OCI-LY7 (cell line): Measurements from ENCODE around the gene COPS7B.

Experiments
- CTCF ChIP-seq: fragments of 200-600 bp; sonication (generic); conservative IDR thresholded peaks from 2 replicates; pipeline ENCODE4 v1.5.1; 2014; ENCODE audit warnings: mild to moderate bottlenecking, antibody characterized with exemption, low read length, moderate library complexity, mixed read lengths
- EZH2phosphoT487 ChIP-seq: fragments of 200-600 bp; sonication (generic); IDR thresholded peaks from 2 replicates; pipeline ENCODE4 v1.6.1; 2018; ENCODE audit warnings: low read depth, borderline replicate concordance, mild to moderate bottlenecking, mixed run types, antibody characterized with exemption, low read length, moderate library complexity, mixed read lengths

- TF ChIP-seq CTCF (peak; percentile 49), EZH2phosphoT487 (no peak)
These were observed 9.5 kb downstream of the COPS7B start for GRCh38 chr2:231795525-231796327.
